ENCODE results near the gene ROR2.

- TF ChIP-seq, protein P1, sequence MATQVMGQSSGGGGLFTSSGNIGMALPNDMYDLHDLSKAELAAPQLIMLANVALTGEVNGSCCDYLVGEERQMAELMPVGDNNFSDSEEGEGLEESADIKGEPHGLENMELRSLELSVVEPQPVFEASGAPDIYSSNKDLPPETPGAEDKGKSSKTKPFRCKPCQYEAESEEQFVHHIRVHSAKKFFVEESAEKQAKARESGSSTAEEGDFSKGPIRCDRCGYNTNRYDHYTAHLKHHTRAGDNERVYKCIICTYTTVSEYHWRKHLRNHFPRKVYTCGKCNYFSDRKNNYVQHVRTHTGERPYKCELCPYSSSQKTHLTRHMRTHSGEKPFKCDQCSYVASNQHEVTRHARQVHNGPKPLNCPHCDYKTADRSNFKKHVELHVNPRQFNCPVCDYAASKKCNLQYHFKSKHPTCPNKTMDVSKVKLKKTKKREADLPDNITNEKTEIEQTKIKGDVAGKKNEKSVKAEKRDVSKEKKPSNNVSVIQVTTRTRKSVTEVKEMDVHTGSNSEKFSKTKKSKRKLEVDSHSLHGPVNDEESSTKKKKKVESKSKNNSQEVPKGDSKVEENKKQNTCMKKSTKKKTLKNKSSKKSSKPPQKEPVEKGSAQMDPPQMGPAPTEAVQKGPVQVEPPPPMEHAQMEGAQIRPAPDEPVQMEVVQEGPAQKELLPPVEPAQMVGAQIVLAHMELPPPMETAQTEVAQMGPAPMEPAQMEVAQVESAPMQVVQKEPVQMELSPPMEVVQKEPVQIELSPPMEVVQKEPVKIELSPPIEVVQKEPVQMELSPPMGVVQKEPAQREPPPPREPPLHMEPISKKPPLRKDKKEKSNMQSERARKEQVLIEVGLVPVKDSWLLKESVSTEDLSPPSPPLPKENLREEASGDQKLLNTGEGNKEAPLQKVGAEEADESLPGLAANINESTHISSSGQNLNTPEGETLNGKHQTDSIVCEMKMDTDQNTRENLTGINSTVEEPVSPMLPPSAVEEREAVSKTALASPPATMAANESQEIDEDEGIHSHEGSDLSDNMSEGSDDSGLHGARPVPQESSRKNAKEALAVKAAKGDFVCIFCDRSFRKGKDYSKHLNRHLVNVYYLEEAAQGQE (IDR thresholded peaks at IDR 0.05) = no peak
- TF ChIP-seq, protein P2, sequence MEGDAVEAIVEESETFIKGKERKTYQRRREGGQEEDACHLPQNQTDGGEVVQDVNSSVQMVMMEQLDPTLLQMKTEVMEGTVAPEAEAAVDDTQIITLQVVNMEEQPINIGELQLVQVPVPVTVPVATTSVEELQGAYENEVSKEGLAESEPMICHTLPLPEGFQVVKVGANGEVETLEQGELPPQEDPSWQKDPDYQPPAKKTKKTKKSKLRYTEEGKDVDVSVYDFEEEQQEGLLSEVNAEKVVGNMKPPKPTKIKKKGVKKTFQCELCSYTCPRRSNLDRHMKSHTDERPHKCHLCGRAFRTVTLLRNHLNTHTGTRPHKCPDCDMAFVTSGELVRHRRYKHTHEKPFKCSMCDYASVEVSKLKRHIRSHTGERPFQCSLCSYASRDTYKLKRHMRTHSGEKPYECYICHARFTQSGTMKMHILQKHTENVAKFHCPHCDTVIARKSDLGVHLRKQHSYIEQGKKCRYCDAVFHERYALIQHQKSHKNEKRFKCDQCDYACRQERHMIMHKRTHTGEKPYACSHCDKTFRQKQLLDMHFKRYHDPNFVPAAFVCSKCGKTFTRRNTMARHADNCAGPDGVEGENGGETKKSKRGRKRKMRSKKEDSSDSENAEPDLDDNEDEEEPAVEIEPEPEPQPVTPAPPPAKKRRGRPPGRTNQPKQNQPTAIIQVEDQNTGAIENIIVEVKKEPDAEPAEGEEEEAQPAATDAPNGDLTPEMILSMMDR (IDR thresholded peaks at IDR 0.05; ENCODE audit: low read depth, low read length, missing input control) = no peak
- TF ChIP-seq ZBTB33 (IDR thresholded peaks at IDR 0.05) (no peak), RAD21 (IDR thresholded peaks at IDR 0.05) (no peak), EGR1 (IDR thresholded peaks at IDR 0.05; ENCODE audit: low read depth in 2 of 2) (no peak), SP1 (IDR thresholded peaks at IDR 0.05) (no peak)
Observed at GRCh38 chr9:91894023-91894422, 56.0 kb downstream of the ROR2 start.

All from liver (tissue), 3 donors.